Measurements from ENCODE around the gene PRM2.
"Not testable (repeated sequence)": the region's sequence is repeated elsewhere in the genome, so short reads cannot be mapped to it uniquely, and the experiment has no call there.

The PRM2 gene

DNA sequence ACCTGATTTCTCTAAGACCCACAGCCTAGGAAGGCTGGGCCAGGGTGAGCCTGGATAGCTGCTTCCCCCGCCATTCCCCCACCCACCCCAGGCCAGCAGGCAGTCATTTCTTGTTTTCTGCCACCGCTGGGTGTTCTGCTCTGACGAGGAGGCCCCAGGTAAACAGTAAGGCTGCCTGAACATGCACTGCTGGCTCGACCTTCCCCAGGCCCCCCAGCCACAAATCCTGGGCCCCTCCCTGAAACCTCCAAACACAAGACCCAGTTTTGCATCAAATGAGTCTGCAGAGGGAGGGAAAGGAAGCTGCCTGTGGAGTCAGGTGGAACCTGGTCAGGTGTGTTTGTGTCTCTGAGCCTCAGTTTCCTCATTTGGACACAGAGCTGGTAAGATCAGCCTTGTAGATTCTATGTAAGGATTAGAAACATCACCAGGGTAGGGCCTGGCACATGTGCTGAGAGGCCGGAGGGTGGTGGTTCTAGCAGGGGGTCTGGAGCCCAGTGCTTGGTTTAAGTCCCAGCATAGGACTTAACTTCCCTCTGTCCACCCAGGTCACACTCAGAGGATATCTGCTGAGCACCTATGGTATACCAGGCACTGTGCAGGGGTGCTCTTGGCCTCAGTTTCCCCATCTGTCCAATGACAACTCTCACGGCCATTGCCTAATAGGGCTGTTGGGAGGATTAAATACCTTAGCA is 23.7 kb upstream of the PRM2 start:
- no peak overlapping the region for H3K4me3 ChIP-seq (ENCODE audit: low read length)
- DNase-seq (ENCODE audit: low read depth), result no peak
- no peak for TF ChIP-seq CTCF (conservative IDR thresholded peaks at IDR 0.05; ENCODE audit: low read length)

GRCh38 chr16:11298950-11299547 is 22.8 kb upstream of the PRM2 start:
- not testable (repeated sequence) for DNase-seq (ENCODE audit: low read depth); H3K4me3 ChIP-seq (ENCODE audit: low read length)

GRCh38 chr16:11298143-11298900 is 22.0 kb upstream of the PRM2 start:
- H3K4me3 ChIP-seq (ENCODE audit: low read length), result no peak overlapping the region
- DNase-seq (ENCODE audit: low read depth), result no peak
- TF ChIP-seq CTCF (conservative IDR thresholded peaks at IDR 0.05; ENCODE audit: low read length), result no peak

- peak overlapping the region; percentile 17 for H3K4me3 ChIP-seq (ENCODE audit: low read length)
Observed at GRCh38 chr16:11297492-11298142, 21.3 kb upstream of the PRM2 start.

GRCh38 chr16:11296706-11297491 is 20.6 kb upstream of the PRM2 start:
- no peak for DNase-seq (ENCODE audit: low read depth)
- no peak overlapping the region; the same call in 1 of the 2 replicates for H3K4me3 ChIP-seq (ENCODE audit: low read length)
- TF ChIP-seq CTCF (conservative IDR thresholded peaks at IDR 0.05; ENCODE audit: low read length), result no peak

More at GRCh38 chr16:11297492-11298142, 21.3 kb upstream of the PRM2 start:
- TF ChIP-seq CTCF (conservative IDR thresholded peaks at IDR 0.05; ENCODE audit: low read length), result no peak
- peak; percentile 68 for DNase-seq (ENCODE audit: low read depth)

GRCh38 chr16:11296351-11296705 is 20.0 kb upstream of the PRM2 start:
- TF ChIP-seq CTCF (conservative IDR thresholded peaks at IDR 0.05; ENCODE audit: low read length), result no peak
- H3K4me3 ChIP-seq (ENCODE audit: low read length), result no peak overlapping the region
- DNase-seq (ENCODE audit: low read depth), result no peak

- no peak for DNase-seq (ENCODE audit: low read depth)
- H3K4me3 ChIP-seq (ENCODE audit: low read length), result no peak overlapping the region
- no peak for TF ChIP-seq CTCF (conservative IDR thresholded peaks at IDR 0.05; ENCODE audit: low read length)
Observed at GRCh38 chr16:11295672-11296071, 19.4 kb upstream of the PRM2 start.

All from AG10803 (cell line).